Transverse colon (tissue), 4 donors: ENCODE data around the gene ZNF462.

Experiments used
- CTCF ChIP-seq, 5 experiments: fragments of 200-600 bp in 3 of 5; fragments of 450-650 bp in 2 of 5; sonication (generic) in 3 of 5; IDR thresholded peaks; 1 replicate in 2 of 5; 2 replicates in 3 of 5; pipeline ENCODE4 v1.5.1; 2016 to 2017; ENCODE audit warnings: antibody characterized with exemption in 5 of 5, inconsistent platforms in 3 of 5, mild to moderate bottlenecking in 2 of 5, moderate library complexity in 1 of 5
- POLR2AphosphoS5 ChIP-seq, 3 donors: sonication (generic); formaldehyde crosslinking; IDR thresholded peaks; one replicate each; pipeline ENCODE4 v1.6.1; 2016; ENCODE audit warnings: antibody characterized with exemption in 3 of 3

DNA sequence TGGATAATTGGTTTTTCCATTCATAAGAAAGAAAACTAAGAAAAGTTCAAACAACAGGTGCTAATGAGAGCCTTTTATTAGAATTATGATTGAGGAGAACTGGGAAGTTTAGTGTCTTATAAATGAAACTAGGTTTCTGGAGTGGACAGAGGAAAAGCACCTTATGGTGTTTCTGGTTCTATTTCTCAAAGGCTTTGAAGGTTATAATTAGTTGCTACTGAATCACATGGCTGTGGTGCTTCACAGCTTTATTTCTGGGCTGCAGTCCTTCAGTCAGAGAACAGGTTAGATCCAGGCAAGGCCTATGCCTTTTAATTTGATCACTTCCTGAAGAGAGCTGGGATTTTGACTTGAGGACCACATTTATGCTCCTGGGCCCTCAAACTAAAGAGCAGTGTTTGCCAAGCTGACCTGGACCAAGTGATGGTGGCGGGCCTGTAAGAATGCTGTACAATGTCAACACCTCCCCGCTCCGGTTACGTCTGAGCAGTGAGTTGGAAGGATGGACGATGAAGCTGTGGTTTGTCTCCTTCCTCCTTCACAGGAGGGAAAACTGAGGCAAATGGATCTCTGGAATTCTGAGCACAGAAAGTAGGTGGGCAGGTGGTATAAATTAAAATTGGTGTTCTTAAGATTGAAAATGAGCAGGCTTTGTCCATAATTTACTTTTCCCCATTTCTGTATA lies 56.0 kb downstream of the ZNF462 start:
- TF ChIP-seq POLR2AphosphoS5 (IDR thresholded peaks at IDR 0.05): no peak
- no peak for TF ChIP-seq CTCF (IDR thresholded peaks at IDR 0.05)
